H1 (cell line): Measurements from ENCODE around the gene SPTBN5. TPM values are rescaled to one million over a fixed set of nuclear protein-coding genes. Genes with fewer than 3 reads are reported as not detected.

Source experiments
- ATF3 ChIP-seq: IDR thresholded peaks from 2 replicates; pipeline ENCODE4 v1.6.1; 2011; ENCODE audit warnings: low read depth, mild to moderate bottlenecking, low read length; ENCODE audit not compliant: insufficient read depth
- polyA plus RNA-seq, 7 experiments: library from polyadenylated mRNA; depleted of rRNA in 3 of 7; stranded (reverse) in 5 of 7; unstranded in 2 of 7; fragments of >200 nt in 5 of 7; fragments of 200-250 nt in 2 of 7; gene quantifications; 1 replicate in 5 of 7; 2 replicates in 1 of 7; 4 replicates in 1 of 7; pipeline versions ENCODE4 v1.2.1 to v1.2.3, GENCODE V29; 2011 to 2013; ENCODE audit warnings: missing spikeins in 2 of 7, mixed read lengths in 2 of 7
- total RNA-seq: library from RNA; stranded (reverse); fragmentation: NEBNext Ultra II Directional; extraction: Animal tissue kit (Norgen Biotek cat#: 25700); gene quantifications from 2 replicates; pipeline ENCODE4 v1.2.1, GENCODE V29; 2021

Gene SPTBN5
- total and polyA plus RNA-seq, 2 of the 8 experiments (the other 6 are each of a cell fraction or from before 2014, with no cell fraction given), result 0.32 to 0.84 TPM

DNA sequence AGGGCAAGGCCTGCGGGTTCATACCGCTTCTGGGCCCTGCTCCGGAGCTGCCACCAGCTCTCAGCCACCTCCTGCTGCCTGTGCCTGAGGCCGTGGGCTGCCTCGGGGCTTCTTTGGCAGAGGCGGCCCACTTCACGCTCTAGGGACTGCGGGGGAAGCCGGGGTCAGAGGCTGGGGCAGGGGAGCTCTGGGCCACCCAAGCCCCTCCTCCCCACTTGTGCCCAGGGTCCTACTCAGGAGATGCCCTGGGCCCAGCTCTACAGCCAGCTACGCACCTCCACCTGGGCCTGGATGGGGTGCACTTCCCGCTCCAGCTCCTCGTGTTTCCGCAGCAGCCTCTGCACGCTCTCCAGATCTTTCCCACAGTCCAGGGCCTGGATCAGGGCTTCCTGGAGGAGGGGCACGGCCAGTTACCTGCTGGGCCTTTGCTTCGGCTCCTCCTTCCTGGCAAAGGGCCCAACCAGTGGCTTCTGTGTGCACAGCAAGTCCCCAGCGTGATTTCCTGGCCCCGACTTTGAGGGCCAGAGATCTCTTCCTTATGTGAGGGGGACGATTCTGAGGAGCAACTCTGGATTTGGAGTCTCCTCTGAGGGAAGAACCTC, 31.2 kb downstream of the SPTBN5 start (continued):
- TF ChIP-seq ATF3, result no peak
